GM21723 (cell line): ENCODE results near the gene ARHGAP19.
"Not testable (repeated sequence)": the region's sequence is repeated elsewhere in the genome, so short reads cannot be mapped to it uniquely, and the experiment has no call there.

Source experiments
- ATAC-seq: cut with Tn5 transposase; IDR thresholded peaks from one replicate; pipeline ENCODE4 v1.9.1; 2021; ENCODE audit warnings: mild to moderate bottlenecking, moderate library complexity; ENCODE audit not compliant: unreplicated experiment

ARHGAP19 gene

GRCh38 chr10:97290076-97290475 is 2.4 kb downstream of the ARHGAP19 start:
- ATAC-seq = not testable (repeated sequence)

DNA sequence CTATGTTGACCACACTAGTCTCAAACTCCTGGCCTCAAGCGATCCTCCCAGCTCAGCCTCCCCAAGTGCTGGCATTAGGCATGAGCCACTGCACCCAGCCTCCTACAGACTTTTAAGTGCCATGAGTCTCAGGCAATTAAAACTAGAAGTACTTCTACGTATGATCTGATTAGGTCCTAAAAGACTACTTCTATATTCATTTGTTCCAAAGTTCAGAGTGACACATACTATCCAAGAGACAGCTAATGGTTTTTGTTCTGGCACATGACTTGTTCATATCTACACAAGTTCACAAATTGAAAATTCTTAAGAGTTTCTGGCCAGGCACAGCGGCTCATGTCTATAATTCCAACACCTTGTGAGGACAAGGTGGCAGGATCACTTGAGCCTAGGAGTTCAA is 11.7 kb downstream of the ARHGAP19 start:
- no peak for ATAC-seq

- ATAC-seq = no peak
Observed at GRCh38 chr10:97279121-97279815, 13.2 kb downstream of the ARHGAP19 start.

- ATAC-seq = no peak
Observed at GRCh38 chr10:97278491-97278989, 13.9 kb downstream of the ARHGAP19 start.

- ATAC-seq = no peak
Observed at GRCh38 chr10:97277551-97277950, 14.9 kb downstream of the ARHGAP19 start.

DNA sequence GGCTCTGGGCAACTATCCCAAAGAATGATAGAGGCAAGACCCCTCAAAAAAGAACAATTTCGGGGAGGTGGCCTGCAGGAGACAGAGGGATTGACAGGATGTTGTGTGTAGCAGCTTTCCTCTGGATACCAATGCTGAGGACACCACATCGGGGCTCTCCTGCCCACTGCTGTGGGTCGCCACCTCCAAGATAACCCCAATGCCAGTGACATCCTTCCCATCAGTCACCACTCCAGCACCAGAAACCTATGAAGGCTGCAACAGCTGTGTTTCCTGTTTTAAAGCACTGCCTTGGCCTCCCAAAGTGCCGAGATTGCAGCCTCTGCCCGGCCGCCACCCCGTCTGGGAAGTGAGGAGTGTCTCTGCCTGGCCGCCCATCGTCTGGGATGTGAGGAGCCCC is 17.6 kb downstream of the ARHGAP19 start:
- no peak for ATAC-seq

- no peak for ATAC-seq
Observed at GRCh38 chr10:97273700-97274099, 18.7 kb downstream of the ARHGAP19 start.

- ATAC-seq = no peak
Observed at GRCh38 chr10:97270523-97271154, 21.8 kb downstream of the ARHGAP19 start.

DNA sequence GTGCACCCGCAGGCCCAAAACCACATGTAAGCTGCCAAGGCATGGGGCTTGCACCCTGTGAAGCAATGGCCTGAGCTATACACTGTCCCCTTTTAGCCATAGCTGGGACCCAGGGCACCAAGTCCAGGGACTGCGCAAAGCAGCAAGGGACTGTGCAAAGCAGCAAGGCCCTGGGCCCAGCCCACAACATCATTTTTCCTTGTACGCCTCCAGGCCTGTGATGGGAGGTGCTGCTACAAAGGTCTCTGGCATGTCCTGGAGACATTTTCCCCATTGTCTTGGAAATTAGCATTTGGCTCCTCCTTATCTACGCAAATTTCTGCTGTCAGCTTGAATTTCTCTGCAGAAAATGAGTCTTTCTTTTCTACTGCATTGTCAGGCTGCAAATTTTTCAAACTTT is 24.8 kb downstream of the ARHGAP19 start:
- no peak for ATAC-seq

GRCh38 chr10:97265095-97265494 is 27.3 kb downstream of the ARHGAP19 start:
- ATAC-seq = not testable (repeated sequence)

- ATAC-seq = no peak
Observed at GRCh38 chr10:97263971-97264370, 28.5 kb downstream of the ARHGAP19 start.

DNA sequence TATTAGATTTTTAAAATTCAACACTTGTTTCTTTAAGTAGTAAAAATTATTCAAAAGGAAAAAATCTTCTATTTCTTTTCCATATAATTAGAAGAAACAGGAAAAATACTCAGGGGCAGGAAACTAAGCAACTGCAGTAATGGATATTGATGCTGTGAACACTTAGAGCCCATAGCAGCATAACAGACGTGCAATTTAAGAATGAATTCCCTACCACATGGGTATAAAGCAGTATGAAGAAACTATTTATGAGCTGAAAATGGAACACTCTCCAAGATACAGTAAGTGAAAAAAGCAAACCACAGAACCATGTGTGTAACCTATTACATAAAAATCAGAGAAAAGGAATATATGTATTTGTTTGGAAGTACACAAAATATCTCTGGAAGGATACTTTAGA is 30.8 kb downstream of the ARHGAP19 start:
- no peak for ATAC-seq

DNA sequence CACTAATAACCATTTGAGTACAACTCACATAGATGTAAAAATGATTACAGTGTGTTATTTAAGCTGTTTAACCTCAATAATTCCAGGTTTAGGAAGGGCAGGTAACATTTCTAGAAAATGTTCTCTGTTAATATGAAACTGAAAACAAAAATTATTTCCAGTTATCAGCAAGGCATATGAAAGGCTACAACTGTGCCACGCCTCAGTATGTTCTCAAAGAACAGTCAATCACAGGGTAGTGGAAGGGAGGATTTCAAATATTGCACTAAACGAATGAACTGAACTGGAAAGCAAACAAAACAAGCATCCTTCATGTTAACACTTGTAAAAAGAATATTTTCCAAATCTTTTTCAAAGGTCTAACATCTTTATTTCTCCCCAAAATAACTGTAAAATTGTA is 31.3 kb downstream of the ARHGAP19 start:
- ATAC-seq = no peak

GRCh38 chr10:97259119-97259518 is 33.3 kb downstream of the ARHGAP19 start:
- no peak for ATAC-seq

GRCh38 chr10:97256356-97256755 is 36.1 kb downstream of the ARHGAP19 start:
- no peak for ATAC-seq

DNA sequence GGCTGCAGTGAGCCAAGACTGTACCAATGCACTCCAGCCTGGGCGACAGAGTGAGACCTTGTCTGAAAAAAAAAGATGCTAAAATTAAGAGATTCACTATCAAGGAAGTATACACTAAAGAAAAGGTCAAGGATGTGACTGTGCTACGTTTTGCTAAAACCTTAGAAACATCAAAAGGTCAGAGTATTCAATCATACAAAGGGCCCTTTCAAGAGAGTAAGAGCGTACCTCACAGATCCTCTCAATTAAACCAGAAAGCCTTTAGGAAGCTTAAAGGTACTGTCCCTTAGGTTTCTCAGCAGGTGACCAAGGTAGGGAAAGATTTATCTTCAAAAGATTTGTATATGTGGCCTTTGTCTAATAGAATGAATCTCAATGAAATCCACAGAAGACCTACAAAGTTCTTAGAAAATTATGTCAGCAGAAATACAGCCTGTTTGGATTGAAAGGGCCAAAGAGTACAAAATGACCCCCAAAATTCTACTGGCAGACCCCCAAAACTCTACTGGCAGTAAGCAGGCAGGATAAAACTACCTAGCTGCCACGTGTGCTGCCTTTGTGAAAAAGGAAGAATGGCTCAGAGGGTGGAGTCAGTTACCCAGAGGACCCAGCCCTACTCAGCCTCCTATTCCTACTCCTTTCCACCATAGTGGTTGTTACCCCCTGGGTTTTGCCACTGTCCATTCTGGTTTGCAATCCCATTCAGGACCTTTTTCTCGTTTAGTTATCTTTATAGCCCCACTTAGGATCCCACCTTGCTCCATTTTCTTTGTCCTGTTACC is 36.7 kb downstream of the ARHGAP19 start:
- no peak for ATAC-seq

GRCh38 chr10:97254694-97255093 is 37.7 kb downstream of the ARHGAP19 start:
- ATAC-seq = no peak

DNA sequence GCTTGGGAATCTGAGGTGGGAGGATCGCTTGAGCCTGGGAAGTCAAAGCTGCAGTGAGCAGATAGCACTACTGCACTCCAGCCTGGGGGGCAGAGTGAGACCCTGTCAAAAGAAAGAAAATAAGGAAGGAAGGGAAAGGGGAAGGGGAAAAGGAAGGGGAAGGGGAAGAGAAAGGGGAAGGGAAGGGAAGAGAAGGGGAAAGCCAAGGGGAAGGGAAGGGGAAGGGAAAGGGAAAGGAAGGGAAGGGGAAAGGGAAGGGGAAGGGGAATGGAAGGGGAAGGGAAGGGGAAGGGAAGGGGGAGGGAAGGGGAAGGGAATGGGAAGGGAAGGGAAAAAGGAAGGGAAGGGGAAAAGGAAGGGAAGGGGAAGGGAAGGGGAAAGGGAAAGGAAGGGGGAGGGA is 41.5 kb downstream of the ARHGAP19 start:
- no peak for ATAC-seq

DNA sequence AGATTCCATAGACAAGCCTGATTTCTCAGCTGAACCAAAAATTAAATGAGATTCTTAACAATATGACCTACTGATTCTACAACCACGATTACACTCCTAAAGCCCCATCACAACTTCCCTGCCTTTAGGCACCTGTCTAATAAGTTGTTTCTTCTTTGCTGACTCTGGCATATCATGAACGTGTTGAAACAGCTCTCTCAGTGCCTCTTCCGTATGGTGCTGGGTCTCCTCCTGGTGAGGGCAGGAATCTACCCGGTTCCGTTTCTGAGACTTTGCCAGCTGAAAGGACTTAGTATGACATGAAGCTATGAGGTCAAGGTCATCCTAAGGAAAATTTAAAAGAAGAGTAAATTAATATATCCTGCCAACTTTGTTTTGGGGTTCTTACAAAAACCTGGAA is 48.6 kb downstream of the ARHGAP19 start:
- ATAC-seq = no peak

- no peak for ATAC-seq
Observed at GRCh38 chr10:97238855-97239254, 53.6 kb downstream of the ARHGAP19 start.

DNA sequence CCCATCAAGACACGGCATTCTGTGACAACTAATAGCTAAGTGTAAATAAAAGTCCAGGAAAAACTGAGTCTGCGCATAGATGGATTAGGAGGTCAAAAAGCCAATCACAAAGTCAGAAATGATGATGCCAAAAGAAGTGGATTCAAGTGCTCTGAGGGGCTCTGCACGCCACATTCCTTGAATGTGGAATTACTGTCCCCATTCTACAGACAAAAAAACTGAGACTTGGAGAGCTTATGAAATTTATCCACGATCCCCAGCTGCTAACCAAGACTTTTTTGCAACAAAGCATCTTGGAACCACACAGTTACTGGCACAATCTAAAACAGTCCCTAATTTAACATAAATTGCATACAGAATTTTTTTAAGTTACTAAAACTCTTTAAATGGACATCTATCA is 57.1 kb downstream of the ARHGAP19 start:
- no peak for ATAC-seq

DNA sequence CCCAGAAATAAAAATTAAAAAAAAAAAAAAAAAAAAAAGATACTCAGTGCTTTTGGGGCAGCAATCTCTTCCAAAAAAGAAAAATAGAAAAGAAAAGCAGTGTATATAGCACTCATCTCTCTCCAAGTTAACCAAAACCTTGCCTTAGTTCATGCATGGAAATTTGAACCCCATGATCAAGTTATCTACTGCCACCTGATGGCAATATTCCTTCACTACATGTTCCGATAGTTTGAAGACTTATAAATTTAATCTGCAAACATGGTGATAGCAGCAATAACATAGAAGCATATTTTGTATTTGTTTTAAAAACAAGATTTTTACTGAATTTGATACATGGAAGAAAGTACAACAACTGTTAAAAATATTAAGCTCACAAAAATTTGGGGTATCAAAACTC is 58.0 kb downstream of the ARHGAP19 start:
- no peak for ATAC-seq
